ENCODE results near the gene SCAPER.
"Not testable (repeated sequence)": the region's sequence is repeated elsewhere in the genome, so short reads cannot be mapped to it uniquely, and the experiment has no call there.

SCAPER gene

GRCh38 chr15:76309601-76310330, 595.4 kb downstream of the SCAPER start:
- no peak for DNase-seq

DNA sequence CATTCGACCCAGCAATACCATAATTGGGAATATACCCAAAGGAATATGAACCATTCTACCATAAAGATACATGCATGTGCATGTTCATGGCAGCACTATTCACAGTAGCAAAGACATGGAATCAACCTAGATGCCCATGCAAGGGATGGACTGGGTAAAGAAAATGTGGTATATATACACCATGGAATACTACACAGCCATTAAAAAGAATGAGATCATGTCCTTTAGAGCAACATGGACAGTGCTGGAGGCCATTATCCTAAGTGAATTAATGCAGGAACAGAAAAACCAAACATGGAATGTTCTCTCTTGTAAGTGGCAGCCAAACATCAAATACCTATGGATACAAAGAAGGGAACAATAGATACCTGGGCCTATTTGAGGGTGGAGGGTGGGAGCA, 601.2 kb downstream of the SCAPER start:
- no peak for DNase-seq

DNA sequence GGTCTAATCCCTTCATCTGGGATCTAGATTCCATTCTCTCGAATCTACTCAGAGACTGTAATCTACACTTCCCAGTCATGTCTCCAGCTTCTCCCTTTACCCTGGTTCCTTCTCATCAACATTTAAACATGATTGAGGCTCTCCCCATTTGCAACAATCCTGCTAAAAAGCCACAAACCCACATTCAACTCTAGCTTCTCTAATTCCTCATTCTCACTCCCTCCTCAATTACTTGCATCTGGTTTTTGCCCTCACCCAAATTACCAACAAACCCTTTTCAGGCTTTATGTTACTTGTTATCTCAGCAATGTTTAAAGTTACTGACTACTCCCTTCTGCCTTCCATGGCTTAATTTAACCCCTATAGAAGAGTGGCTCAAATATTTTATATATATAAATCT, 605.4 kb downstream of the SCAPER start:
- DNase-seq = no peak

GRCh38 chr15:76298986-76299385, 606.2 kb downstream of the SCAPER start:
- DNase-seq = no peak

- not testable (repeated sequence) for DNase-seq
Observed at GRCh38 chr15:76297951-76298350, 607.2 kb downstream of the SCAPER start.
